RPMI7951 (cell line): ENCODE results near the gene DAAM1. TPM values are rescaled to one million over a fixed set of nuclear protein-coding genes. Genes with fewer than 3 reads are reported as not detected.
A peak's percentile ranks its signal among the peaks of the same experiment; 100 is the strongest.

ENCODE experiments used
- DNase-seq: peaks from one replicate; pipeline ENCODE4 v3.0.0-alpha.2; 2012; ENCODE audit warnings: low read depth
- total RNA-seq: library from RNA; depleted of rRNA; stranded (reverse); fragments of >200 nt; shearing (Covaris generic); gene quantifications from 2 replicates; pipeline ENCODE4 v1.2.3, GENCODE V29; 2014

DAAM1 gene
- total RNA-seq, 1 experiment from 2014 or later: 27.4 TPM

- peak; percentile 50 for DNase-seq
Observed at GRCh38 chr14:59254911-59255545, 66.6 kb downstream of the DAAM1 start.

DNA sequence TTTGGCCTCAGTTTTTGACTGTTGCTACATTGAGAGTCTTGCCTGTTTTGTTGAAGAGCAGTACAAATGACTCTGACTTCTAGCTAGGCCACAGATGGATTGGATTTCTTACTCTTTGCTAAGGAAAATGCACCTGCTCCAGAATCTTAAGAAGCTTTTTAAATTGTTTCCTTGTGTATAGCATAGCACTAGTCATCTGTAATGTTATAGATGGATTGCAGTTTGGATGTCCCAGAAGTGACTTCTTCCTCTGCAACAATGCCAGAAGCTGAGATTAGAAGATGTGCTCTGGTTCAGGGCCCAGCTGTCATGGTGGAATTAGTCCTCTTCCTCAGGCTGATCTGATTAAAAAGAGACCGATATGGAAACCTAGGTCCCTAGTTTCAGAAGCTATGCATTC is 67.9 kb downstream of the DAAM1 start:
- no peak for DNase-seq

DNA sequence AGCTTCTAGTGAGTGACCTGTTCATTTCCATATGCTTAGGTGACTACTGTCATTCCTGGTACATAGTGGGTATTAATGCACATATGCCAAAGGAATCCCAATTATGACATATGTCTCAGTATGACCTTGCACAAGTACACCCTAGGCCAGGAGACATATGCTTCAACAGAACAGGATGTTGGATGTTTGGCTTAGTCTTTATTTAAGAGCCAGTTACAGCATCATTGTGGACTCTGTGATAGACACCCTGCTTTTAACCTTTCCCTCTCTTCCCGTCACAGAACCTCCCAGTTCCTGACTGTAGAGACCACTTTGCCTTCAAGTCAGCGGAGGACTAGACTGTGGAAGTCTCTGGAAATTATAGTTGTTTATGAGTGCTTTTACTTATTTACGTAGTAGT is 72.9 kb downstream of the DAAM1 start:
- no peak for DNase-seq

- DNase-seq: no peak
Observed at GRCh38 chr14:59262717-59263454, 74.4 kb downstream of the DAAM1 start.

GRCh38 chr14:59265808-59266207 is 77.3 kb downstream of the DAAM1 start:
- peak; percentile 47 for DNase-seq

GRCh38 chr14:59267046-59267445 is 78.6 kb downstream of the DAAM1 start:
- DNase-seq: no peak

DNA sequence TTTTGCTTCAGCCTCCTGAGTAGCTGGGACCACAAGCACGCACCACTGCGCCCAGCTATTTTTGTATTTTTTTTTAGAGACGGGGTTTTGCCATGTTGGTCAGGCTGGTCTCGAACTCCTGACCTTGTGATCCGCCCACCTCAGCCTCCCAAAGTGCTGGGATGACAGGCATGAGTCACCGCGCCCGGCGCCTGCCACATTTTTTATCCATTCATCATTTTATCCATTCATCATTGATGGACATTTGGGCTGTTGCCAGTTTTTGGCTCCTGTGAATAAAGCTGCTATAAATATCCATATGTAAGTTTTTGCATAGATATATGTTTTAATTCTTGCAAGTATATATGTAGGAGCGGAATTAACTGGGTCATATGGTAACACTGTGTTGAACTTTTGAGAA is 79.5 kb downstream of the DAAM1 start:
- peak; percentile 40 for DNase-seq

DNA sequence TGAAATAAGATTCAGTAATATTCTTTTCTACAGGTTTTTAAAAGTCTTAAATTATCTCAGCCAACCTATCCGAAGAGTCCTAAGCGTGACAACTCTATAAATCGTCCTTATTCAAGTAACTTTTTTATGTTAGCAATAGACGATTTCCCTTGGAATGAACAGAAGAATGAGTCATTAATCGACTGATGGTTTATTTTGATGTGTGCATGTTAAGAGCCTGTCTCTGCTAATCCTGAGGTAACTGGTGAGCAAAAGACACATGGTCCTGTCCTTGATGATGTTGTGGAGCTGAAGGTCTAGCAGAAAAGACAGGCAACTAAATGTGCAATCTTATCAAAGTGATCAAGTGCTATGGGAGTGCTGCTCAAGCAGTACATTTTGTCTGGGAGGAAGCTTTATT is 80.4 kb downstream of the DAAM1 start:
- DNase-seq: no peak

DNA sequence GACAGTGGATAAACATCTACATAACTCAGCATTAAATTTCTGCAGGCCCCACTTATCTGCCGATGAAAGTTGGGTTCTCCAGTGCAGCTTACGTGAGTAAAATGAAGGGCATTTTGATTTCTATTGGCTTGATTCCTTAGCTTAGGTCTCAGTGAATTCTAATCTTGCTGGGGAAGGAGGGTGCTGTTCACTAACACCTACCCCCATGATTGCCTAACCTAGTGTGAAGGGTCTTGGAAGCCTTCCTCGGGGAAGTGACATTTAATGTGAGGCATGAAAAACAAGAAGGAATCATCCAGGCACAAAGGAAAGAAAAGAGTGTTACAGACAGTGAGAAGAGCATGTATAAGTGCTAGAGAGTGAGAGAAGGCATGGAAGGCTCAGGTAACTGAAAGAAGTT is 81.0 kb downstream of the DAAM1 start:
- DNase-seq: no peak

DNA sequence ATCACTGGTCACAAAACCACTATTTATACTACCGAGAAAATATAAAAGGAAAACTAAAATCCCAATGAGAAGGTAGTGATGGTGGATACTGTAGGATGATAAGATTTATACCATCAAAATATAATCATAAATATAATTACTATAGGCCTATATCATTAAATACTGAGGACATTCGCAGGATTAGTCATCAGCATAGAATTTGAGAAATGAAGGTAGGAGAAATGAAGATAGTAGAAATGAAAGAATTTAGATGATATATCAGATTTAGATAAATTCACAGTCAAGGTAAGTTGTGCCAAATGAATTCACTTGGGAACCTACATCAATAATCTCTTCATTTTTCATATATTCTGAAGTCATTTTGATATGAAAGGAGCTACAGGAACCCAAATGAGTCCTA is 82.8 kb downstream of the DAAM1 start:
- DNase-seq: no peak

DNA sequence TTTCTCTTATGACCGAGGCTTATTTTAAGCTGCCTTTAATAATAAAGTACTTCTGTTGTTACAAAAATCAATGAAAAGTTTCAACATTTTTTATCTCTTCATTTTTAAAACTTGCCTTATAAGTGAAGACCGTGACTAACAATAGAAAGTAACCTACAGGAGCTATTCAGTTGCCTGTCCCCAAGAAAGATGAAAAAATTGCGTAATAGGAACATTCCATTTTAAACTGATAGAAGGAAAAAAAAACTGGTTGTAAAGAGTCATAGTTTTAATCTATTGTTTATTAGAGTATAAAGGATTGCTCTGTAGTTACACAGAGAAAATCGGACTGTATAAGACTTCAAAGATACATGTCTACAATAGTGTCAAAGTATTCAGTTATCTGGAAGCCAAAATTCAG is 83.3 kb downstream of the DAAM1 start:
- no peak for DNase-seq

DNA sequence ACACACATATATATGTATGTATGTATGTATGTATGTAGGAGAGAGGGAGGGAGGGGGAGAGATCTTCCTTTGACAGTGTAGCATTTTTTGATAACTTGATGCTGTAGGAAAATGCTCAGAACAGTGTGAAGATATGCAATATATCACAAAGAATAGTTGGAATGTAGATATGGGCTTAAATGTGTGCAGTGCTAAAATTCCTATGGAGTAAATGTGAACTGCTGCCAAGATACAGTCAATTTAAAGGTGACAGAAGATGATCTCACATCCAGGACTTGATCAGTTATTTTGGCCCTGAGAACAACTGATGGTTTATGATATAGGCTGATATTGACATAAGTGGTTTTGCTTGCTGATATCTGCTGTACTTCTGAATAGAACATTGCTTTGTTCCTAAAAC is 84.2 kb downstream of the DAAM1 start:
- no peak for DNase-seq

GRCh38 chr14:59273737-59274136 is 85.3 kb downstream of the DAAM1 start:
- DNase-seq: no peak

- no peak for DNase-seq
Observed at GRCh38 chr14:59274991-59275391, 86.5 kb downstream of the DAAM1 start.

GRCh38 chr14:59275668-59276067 is 87.2 kb downstream of the DAAM1 start:
- peak; percentile 85 for DNase-seq

DNA sequence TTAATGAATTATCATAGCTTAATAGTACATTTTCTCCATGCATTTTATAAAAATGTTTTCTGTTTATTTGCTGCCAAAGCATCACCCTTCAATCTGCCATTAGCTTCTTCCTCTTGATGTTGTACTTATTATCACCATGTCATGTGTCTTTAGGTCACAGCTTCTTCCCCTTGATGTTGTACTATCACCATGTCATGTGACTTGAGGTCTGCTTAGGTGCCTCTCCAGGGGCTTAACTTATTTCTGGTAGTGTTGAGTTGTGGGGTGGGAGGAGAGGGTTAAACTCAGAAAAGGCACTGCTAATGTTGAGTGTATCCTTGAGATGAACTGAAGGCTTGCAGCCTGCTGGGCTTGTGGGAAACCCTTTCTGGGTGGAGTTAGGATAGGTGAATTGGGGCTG is 87.8 kb downstream of the DAAM1 start:
- DNase-seq: no peak

GRCh38 chr14:59277659-59278058 is 89.2 kb downstream of the DAAM1 start:
- peak; percentile 49 for DNase-seq

GRCh38 chr14:59278111-59278510 is 89.6 kb downstream of the DAAM1 start:
- DNase-seq: peak; percentile 90

DNA sequence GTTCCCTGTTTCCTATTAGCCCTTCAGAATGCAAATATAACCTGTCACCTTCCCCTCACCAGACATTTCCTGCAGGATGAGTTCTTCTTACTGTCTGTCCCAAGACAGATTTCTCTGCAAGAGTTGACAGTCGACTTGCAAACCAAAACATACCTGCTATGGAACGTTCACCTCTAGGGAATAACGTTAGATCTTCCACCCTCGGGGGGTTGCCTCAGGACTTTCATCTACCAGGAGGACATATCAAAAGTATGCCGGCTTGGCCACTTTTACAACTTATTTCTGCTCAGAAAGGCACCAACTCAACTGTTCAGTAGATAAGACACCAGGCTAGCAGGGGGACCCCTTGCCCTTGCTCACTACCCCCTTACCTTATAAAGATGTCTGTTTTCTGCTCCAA is 92.5 kb downstream of the DAAM1 start:
- no peak for DNase-seq

GRCh38 chr14:59281609-59282377 is 93.3 kb downstream of the DAAM1 start:
- peak; percentile 51 for DNase-seq

DNA sequence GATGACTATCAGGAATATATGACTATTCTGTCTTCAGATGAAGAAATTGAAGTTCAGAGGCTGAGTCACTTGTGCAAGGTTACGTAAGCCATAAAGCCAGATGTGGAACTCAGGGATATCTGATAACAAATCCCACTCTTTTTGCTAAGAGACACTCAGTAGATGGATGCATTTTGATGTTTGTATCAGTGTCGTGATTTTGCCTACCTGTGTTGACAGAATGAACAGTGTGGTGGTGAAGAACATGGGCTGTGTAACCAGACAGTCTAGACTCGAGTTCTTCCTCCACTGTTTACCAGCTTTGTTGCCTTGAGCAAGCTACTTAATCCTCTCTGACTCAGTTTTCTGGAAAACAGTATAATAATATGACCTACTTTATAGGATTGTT is 93.9 kb downstream of the DAAM1 start:
- peak; percentile 68 for DNase-seq

GRCh38 chr14:59283361-59283760 is 94.9 kb downstream of the DAAM1 start:
- no peak for DNase-seq

DNA sequence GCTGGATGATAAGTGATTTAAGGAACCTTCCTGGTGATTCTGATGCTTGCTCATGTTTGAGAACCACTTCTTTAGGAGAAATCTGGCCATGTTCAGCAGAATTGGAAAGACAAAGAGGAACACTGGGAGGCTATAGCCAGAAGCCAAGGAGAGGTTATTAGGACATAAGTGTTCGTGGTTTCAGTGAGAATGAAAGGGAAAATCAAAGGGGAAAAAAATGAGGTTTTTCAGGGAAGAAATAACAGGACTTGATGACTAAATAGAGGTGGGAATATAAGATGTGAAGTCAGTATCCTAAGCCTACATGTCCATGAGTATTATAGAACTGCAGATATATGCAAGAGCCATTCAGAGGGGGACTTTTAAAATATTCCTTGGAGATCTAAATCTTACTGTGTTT is 95.6 kb downstream of the DAAM1 start:
- no peak for DNase-seq
